GM12878 (cell line): ENCODE results near the gene HDAC9. TPM values are rescaled to one million over a fixed set of nuclear protein-coding genes. Genes with fewer than 3 reads are reported as not detected.

Experiments
- ATAC-seq: fragments of 200-7000 bp; cut with Tn5 transposase; 3 replicates; pipeline ENCODE4 v1.9.1; 2020; ENCODE audit warnings: mild to moderate bottlenecking, moderate library complexity
- BruUV-seq: library from RNA; stranded (reverse); fragments of 400-500 nt; replicated peaks from 2 replicates; lab custom pipeline; 2021; lab: Mats Ljungman, UMichigan
- CTCF ChIA-PET: fragments of 300-600 bp; sonication (Branson Sonifier 250); formaldehyde crosslinking; extraction: SDS; loops from one replicate; lab custom pipeline; 2021; ENCODE audit warnings: inconsistent platforms; lab: Yijun Ruan, JAX
- POLR2A ChIA-PET: fragments of 350-600 bp; formaldehyde crosslinking; extraction: SDS; loops from one replicate; lab custom pipeline; 2021; ENCODE audit warnings: inconsistent platforms; lab: Charles Lee
- RAD21 ChIA-PET: fragments of 300-600 bp; sonication (Branson Sonifier 250); formaldehyde crosslinking; loops from one replicate; lab custom pipeline; 2023; ENCODE audit warnings: antibody characterized with exemption; ENCODE audit not compliant: unreplicated experiment; lab: Charles Lee
- SMC1A ChIA-PET: fragments of 300-600 bp; sonication (Branson Sonifier 250); formaldehyde crosslinking; loops from one replicate; lab custom pipeline; 2023; ENCODE audit not compliant: unreplicated experiment, uncharacterized antibody; lab: Charles Lee
- DNase-seq: peaks from one replicate; pipeline ENCODE4 v3.0.0-alpha.2; 2011; ENCODE audit warnings: low read depth, low spot score
- FAIRE-seq: peaks from 3 replicates; lab custom pipeline; 2011; peaks lifted over from hg19 to GRCh38; lab: Jason Lieb, UNC
- H2AFZ ChIP-seq: 2 replicates; pipeline ENCODE4 v1.6.0; 2011; ENCODE audit warnings: low read depth, low read length, control low read depth; ENCODE audit not compliant: control insufficient read depth
- H3K27ac ChIP-seq: 2 replicates; pipeline ENCODE4 v1.5.1; 2011; ENCODE audit warnings: control low read depth; ENCODE audit not compliant: control insufficient read depth, insufficient read depth
- H3K27me3 ChIP-seq, 2 experiments: replicated peaks in 1 of 2; 2 replicates each; pipeline versions ENCODE4 v1.6.0 to v1.6.1; 2011; ENCODE audit warnings: low read length in 1 of 2; ENCODE audit not compliant: control insufficient read depth in 2 of 2, insufficient read depth in 2 of 2
- H3K36me3 ChIP-seq, 2 experiments: 2 replicates each; pipeline ENCODE4 v1.5.1; 2011; ENCODE audit warnings: low read length in 1 of 2; ENCODE audit not compliant: control insufficient read depth in 2 of 2, insufficient read depth in 2 of 2
- H3K4me1 ChIP-seq: 2 replicates; pipeline ENCODE4 v1.6.1; 2011; ENCODE audit warnings: mild to moderate bottlenecking, low read length, moderate library complexity, mixed read lengths; ENCODE audit not compliant: control insufficient read depth, insufficient read depth
- H3K4me2 ChIP-seq: 2 replicates; pipeline ENCODE4 v1.6.0; 2011; ENCODE audit warnings: control low read depth; ENCODE audit not compliant: control insufficient read depth, insufficient read depth
- H3K4me3 ChIP-seq: fragments of 200-600 bp; sonication (generic); 2 replicates; pipeline ENCODE4 v1.5.1; 2016
- H3K79me2 ChIP-seq: 2 replicates; pipeline ENCODE4 v1.6.0; 2011; ENCODE audit warnings: low read length; ENCODE audit not compliant: control insufficient read depth, insufficient read depth
- H3K9ac ChIP-seq: 2 replicates; pipeline ENCODE4 v1.8.0; 2011; ENCODE audit warnings: low read length, control low read depth, mixed read lengths; ENCODE audit not compliant: control insufficient read depth, insufficient read depth
- H3K9me3 ChIP-seq: replicated peaks from 3 replicates; pipeline ENCODE4 v1.5.1; 2011; ENCODE audit warnings: mild to moderate bottlenecking, low read length; ENCODE audit not compliant: control insufficient read depth, insufficient read depth
- H4K20me1 ChIP-seq: 2 replicates; pipeline ENCODE4 v1.6.0; 2011; ENCODE audit not compliant: control insufficient read depth, insufficient read depth
- ATF2 ChIP-seq: IDR thresholded peaks from 2 replicates; pipeline ENCODE4 v1.6.1; 2012; ENCODE audit warnings: low read length, inconsistent platforms
- DPF2 ChIP-seq: fragments of 450-650 bp; IDR thresholded peaks from 2 replicates; pipeline ENCODE4 v1.6.1; 2017; ENCODE audit warnings: mild to moderate bottlenecking
- E2F8 ChIP-seq: fragments of 450-650 bp; IDR thresholded peaks from 2 replicates; pipeline ENCODE4 v1.6.1; 2018; ENCODE audit warnings: mild to moderate bottlenecking, low read depth, moderate library complexity; ENCODE audit not compliant: partially characterized antibody
- EP300 ChIP-seq, 2 experiments: fragments of 150-350 bp in 1 of 2; IDR thresholded peaks; 2 replicates each; pipeline ENCODE4 v1.6.1; 2011 to 2012; ENCODE audit warnings: low read depth in 2 of 2, low read length in 2 of 2, borderline replicate concordance in 1 of 2, improper control_type of control experiment in 1 of 2, inconsistent platforms in 1 of 2; ENCODE audit not compliant: control insufficient read depth in 1 of 2
- GABPA ChIP-seq: IDR thresholded peaks from 2 replicates; pipeline ENCODE4 v1.6.1; 2014; ENCODE audit warnings: antibody characterized with exemption, low read depth, mild to moderate bottlenecking, inconsistent platforms
- IKZF1 ChIP-seq: fragments of 450-650 bp; conservative IDR thresholded peaks from 2 replicates; pipeline ENCODE4 v1.6.1; 2017; ENCODE audit warnings: antibody characterized with exemption, mild to moderate bottlenecking
- JUNB ChIP-seq: IDR thresholded peaks from 2 replicates; pipeline ENCODE4 v1.6.1; 2016; ENCODE audit warnings: antibody characterized with exemption, mild to moderate bottlenecking
- MEF2B ChIP-seq: fragments of 450-650 bp; IDR thresholded peaks from 2 replicates; pipeline ENCODE4 v1.6.1; 2018; ENCODE audit warnings: mild to moderate bottlenecking, moderate library complexity; ENCODE audit not compliant: partially characterized antibody, poor library complexity, severe bottlenecking
- PBX3 ChIP-seq: IDR thresholded peaks from 2 replicates; pipeline ENCODE4 v1.6.1; 2011; ENCODE audit warnings: mild to moderate bottlenecking, low read depth, low read length, moderate library complexity; ENCODE audit not compliant: insufficient replicate concordance
- POU2F2 ChIP-seq: IDR thresholded peaks from 3 replicates; pipeline ENCODE4 v1.6.1; 2011; ENCODE audit warnings: low read depth, mild to moderate bottlenecking, low read length, borderline replicate concordance
- RELA ChIP-seq: fragments of 450-650 bp; IDR thresholded peaks from 2 replicates; pipeline ENCODE4 v1.8.0; 2014; ENCODE audit warnings: borderline replicate concordance; ENCODE audit not compliant: partially characterized antibody
- RELB ChIP-seq: fragments of 450-650 bp; IDR thresholded peaks from 2 replicates; pipeline ENCODE4 v1.6.1; 2017; ENCODE audit warnings: low read depth, mild to moderate bottlenecking, moderate library complexity
- ZBTB33 ChIP-seq: fragments of 450-650 bp; IDR thresholded peaks from 2 replicates; pipeline ENCODE4 v1.6.1; 2017; ENCODE audit warnings: mild to moderate bottlenecking
- WGBS: methylation state at CpG from one replicate; pipeline ENCODE4 v1.1.6; 2016; ENCODE audit warnings: low lambda C conversion rate; ENCODE audit not compliant: insufficient replicate concordance, insufficient coverage; ENCODE audit errors: missing lambda C conversion rate; 5-methylcytosine and 5-hydroxymethylcytosine counted together
- in situ Hi-C: fragments of 300-500 bp; cut with MboI; formaldehyde crosslinking; loops from 9 replicates; pipeline ENCODE4 v1.14.3; 2018; ENCODE audit warnings: mixed read lengths
- intact Hi-C: fragments of 100-400 bp; cut with micrococcal nuclease; formaldehyde crosslinking; loops from one replicate; pipeline ENCODE4 v1.14.2; 2022; ENCODE audit not compliant: unreplicated experiment
- polyA plus RNA-seq, 11 experiments: library from polyadenylated mRNA; depleted of rRNA in 4 of 11; unstranded in 6 of 11; stranded (reverse) in 5 of 11; fragments of >200 nt; fragmentation: Nextera tagmentation in 4 of 11; fragmentation: Illumina TruSeq in 1 of 11; extraction: Ambion mirVana in 4 of 11; extraction: Trizol in 1 of 11; gene quantifications; 1 replicate in 1 of 11; 2 replicates in 10 of 11; pipeline versions ENCODE4 v1.2.1 to v1.2.3, GENCODE V29; 2011 to 2016; ENCODE audit warnings: inconsistent platforms in 2 of 11, missing spikeins in 2 of 11, low read depth in 1 of 11
- total RNA-seq, 4 experiments: library from RNA; depleted of rRNA in 3 of 4; stranded (reverse); fragments of >200 nt in 3 of 4; fragmentation: Illumina TruSeq in 1 of 4; extraction: Trizol in 1 of 4; gene quantifications; 2 replicates each; pipeline versions ENCODE4 v1.2.1 to v1.2.3, GENCODE V29; 2013 to 2021

HDAC9 gene
- total and polyA plus RNA-seq, 10 of the 15 experiments (the other 5 are each of a cell fraction or from before 2014, with no cell fraction given) = 0.73 to 12.8 (median 0.92) TPM

- Histone ChIP-seq H3K4me3 (no peak overlapping the region), H3K36me3 (no peaks in the 10 kb centered on the region), H2AFZ (no peak overlapping the region; the same call in 1 of the 2 replicates), H3K9me3 (no peaks in the 10 kb centered on the region; the same call in 2 of the 3 replicates), H3K79me2 (no peaks in the 10 kb centered on the region), H3K9ac (no peak overlapping the region), H3K4me1 (no peaks in the 10 kb centered on the region), H3K27ac (no peak overlapping the region), H3K4me2 (no peak overlapping the region), H3K27me3 (no peaks in the 10 kb centered on the region), H4K20me1 (no peaks in the 10 kb centered on the region)
- intact Hi-C loops = no loop called here
- WGBS = 12% methylated on average over 4 of the region's 4 CpGs
- in situ Hi-C loops = no loop called here
- POLR2A ChIA-PET = no interaction called here
- FAIRE-seq (peak; percentile 31), DNase-seq (peak; percentile 11), ATAC-seq (peak; percentile 85)
- CTCF ChIA-PET = no interaction called here
- BruUV-seq = no TSS peak
- SMC1A ChIA-PET = interaction anchor here (0.7 to 1.2 kb wide), 3 partner anchors 11 to 121 kb away, joined by 3 read pairs; no protein-coding TSS in a partner anchor
- RAD21 ChIA-PET = interaction anchor here (1.1 to 1.5 kb wide), 3 partner anchors 11 to 121 kb away, joined by 3 to 4 read pairs (median 4); no protein-coding TSS in a partner anchor
- peak; percentile 44 for TF ChIP-seq RELA
- TF ChIP-seq MEF2B = peak; percentile 17
- peak; percentile 87 for TF ChIP-seq RELB
- TF ChIP-seq PBX3 = no peak
- TF ChIP-seq ATF2 = 0 out of 2 replicates have a peak, but pooled peaks have one; percentile 15
- TF ChIP-seq DPF2 = peak; percentile 47; the same call in 1 of the 2 replicates
- no peak for TF ChIP-seq ZBTB33
- peak; percentile 65 for TF ChIP-seq JUNB
- TF ChIP-seq IKZF1 = peak; percentile 23; the same call in 1 of the 2 replicates
- TF ChIP-seq E2F8 = no peak
- no peak for TF ChIP-seq POU2F2
- peak in 1 of 2 experiments; percentile 66; a peak in 1 of 4 replicates for TF ChIP-seq EP300 (IDR thresholded peaks at IDR 0.05; ENCODE audit: borderline replicate concordance in 1 of 2, control insufficient read depth in 1 of 2, low read depth in 2 of 2, low read length in 2 of 2)
- no peak for TF ChIP-seq GABPA
Measured at GRCh38 chr7:18861514-18862118, 366.1 kb downstream of the HDAC9 start.
